Spleen (tissue), 7 donors: ENCODE data around the gene SRCIN1.

Experiments used
- POLR2AphosphoS5 ChIP-seq, 3 donors: sonication (generic); formaldehyde crosslinking; IDR thresholded peaks; one replicate each; pipeline ENCODE4 v1.5.1; 2017; ENCODE audit warnings: antibody characterized with exemption in 3 of 3
- TF ChIP-seq, protein P1 (sequence below), 11 experiments: fragments of 200-600 bp in 7 of 11; fragments of 450-650 bp in 4 of 11; sonication (generic) in 4 of 11; IDR thresholded peaks in 8 of 11; conservative IDR thresholded peaks in 3 of 11; 1 replicate in 7 of 11; 2 replicates in 4 of 11; pipeline versions ENCODE4 v1.4.0 to v1.8.0; 2016 to 2021; ENCODE audit warnings: antibody characterized with exemption in 11 of 11, inconsistent platforms in 4 of 11, mild to moderate bottlenecking in 1 of 11
- donor health status: DM: no; HTN: no; CAD: no; lungs with moderate emphysema.
- donor health status: DM: no; HTN: no; CAD: no.
- donor health status: DM: no; HTN: no; CAD: no.

GRCh38 chr17:38535886-38536285, 69.9 kb downstream of the SRCIN1 start:
- TF ChIP-seq, protein P1, sequence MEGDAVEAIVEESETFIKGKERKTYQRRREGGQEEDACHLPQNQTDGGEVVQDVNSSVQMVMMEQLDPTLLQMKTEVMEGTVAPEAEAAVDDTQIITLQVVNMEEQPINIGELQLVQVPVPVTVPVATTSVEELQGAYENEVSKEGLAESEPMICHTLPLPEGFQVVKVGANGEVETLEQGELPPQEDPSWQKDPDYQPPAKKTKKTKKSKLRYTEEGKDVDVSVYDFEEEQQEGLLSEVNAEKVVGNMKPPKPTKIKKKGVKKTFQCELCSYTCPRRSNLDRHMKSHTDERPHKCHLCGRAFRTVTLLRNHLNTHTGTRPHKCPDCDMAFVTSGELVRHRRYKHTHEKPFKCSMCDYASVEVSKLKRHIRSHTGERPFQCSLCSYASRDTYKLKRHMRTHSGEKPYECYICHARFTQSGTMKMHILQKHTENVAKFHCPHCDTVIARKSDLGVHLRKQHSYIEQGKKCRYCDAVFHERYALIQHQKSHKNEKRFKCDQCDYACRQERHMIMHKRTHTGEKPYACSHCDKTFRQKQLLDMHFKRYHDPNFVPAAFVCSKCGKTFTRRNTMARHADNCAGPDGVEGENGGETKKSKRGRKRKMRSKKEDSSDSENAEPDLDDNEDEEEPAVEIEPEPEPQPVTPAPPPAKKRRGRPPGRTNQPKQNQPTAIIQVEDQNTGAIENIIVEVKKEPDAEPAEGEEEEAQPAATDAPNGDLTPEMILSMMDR (IDR thresholded peaks at IDR 0.05 in 8 of 11, conservative IDR thresholded peaks at IDR 0.05 in 3 of 11), result no peak
- TF ChIP-seq POLR2AphosphoS5 (IDR thresholded peaks at IDR 0.05), result no peak
